ENCODE results near the gene CIB4.

CIB4 gene

DNA sequence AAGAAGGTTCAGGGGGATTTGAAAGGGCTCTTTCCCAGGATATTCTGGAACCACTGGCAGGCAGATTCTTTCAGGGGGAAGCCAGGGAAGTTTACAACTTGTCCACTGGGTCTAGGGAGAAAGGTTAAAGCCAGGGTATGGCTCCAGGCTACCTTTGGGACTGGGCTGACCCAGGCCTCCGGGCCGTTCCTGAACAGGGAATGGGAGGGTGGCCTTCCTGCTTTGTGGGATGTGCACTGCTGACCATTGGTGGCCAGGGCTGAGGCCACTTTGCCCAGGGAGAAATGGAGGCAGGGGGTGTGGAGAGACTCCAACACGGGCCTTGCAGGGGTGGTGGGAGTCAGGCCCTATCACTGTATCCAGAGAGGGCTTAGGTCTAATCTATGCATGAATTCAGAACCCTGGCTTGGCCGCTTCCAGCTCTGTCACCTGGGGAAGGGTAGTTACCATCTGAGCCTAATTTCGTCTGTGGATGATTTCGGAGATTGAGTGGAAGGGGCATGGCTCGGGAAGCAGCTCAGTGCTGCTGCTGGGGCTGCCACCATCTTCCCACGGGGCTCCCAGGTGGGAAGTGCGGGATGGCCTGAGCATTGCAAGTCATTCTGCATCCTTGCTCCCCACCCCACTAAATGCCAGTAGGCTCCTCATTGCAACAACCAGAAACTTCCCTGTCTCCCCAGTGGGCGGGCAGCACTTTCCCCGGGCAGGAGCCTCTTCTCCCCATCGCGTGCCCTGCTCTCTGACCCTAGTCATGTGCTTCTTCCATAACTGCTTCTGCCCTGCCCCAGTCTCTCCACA is 106.1 kb downstream of the CIB4 start:
- no peak overlapping the region for H3K27ac ChIP-seq (ENCODE audit: low read length)
- WGBS (ENCODE audit: insufficient coverage, insufficient read length): no CpG with 5 or more reads among the region's 13 CpGs
- no peaks in the 10 kb centered on the region for H3K27me3 ChIP-seq (ENCODE audit: control insufficient read depth, insufficient read depth, low read length)
- H3K36me3 ChIP-seq (ENCODE audit: control insufficient read depth, insufficient read depth, low read length): no peaks in the 10 kb centered on the region; the same call in 1 of the 2 replicates
- no peak for DNase-seq (ENCODE audit: low read depth, low spot score)
- H3K9me3 ChIP-seq (ENCODE audit: control insufficient read depth, insufficient read depth, low read length): no peaks in the 10 kb centered on the region
- H3K4me3 ChIP-seq (ENCODE audit: low read length): no peak overlapping the region
- H3K4me1 ChIP-seq (ENCODE audit: control insufficient read depth, insufficient read depth, low read length): no peaks in the 10 kb centered on the region; the same call in 1 of the 2 replicates

DNA sequence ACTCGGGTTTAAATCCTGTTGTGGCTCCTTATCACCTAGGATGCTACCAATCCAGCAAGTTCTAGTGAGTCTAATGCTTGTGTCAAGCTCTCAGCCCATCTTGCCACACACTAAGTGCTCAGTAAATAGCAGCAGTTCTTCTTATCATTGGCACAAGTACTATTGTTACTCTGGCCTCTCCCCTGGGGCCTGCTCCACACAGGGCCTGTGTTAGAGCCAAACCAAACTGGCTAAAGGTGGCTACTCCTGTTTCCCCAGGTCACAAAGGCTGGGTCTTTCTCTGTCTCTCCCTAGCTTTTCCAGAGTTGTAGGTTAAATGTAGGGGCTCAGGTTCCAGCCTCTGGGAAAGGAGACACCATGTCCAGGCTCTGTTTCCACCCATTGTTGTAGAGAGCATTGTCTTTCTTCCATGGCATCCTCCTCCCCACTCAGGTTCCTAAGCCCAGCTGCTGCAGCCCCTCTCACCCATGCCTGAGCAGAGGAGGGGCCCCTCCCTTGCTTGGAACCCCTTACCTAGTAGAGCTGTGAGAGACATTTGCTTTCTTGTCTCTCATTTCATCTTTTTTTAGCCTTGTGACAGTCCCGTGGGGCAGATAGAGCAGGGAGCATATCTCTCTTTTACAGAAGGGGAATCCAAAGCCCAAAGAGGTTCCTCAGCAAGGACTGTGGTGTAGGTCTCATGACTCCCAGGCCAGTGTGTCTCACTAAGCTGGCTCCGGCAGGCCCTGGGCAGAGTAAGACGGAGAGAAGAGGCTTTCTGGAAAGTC is 106.9 kb downstream of the CIB4 start:
- no peak for DNase-seq (ENCODE audit: low read depth, low spot score)
- Histone ChIP-seq H3K4me1 (ENCODE audit: control insufficient read depth, insufficient read depth, low read length) (no peaks in the 10 kb centered on the region; the same call in 1 of the 2 replicates), H3K36me3 (ENCODE audit: control insufficient read depth, insufficient read depth, low read length) (no peaks in the 10 kb centered on the region; the same call in 1 of the 2 replicates), H3K9me3 (ENCODE audit: control insufficient read depth, insufficient read depth, low read length) (no peaks in the 10 kb centered on the region), H3K27ac (ENCODE audit: low read length) (no peak overlapping the region), H3K27me3 (ENCODE audit: control insufficient read depth, insufficient read depth, low read length) (no peaks in the 10 kb centered on the region), H3K4me3 (ENCODE audit: low read length) (no peak overlapping the region)
- WGBS (ENCODE audit: insufficient coverage, insufficient read length): no CpG with 5 or more reads among the region's 4 CpGs

GRCh38 chr2:26533661-26534060 is 107.5 kb downstream of the CIB4 start:
- H3K4me3 ChIP-seq (ENCODE audit: low read length): no peak overlapping the region
- H3K27ac ChIP-seq (ENCODE audit: low read length): no peak overlapping the region
- WGBS (ENCODE audit: insufficient coverage, insufficient read length): no CpG with 5 or more reads among the region's 7 CpGs
- no peak for DNase-seq (ENCODE audit: low read depth, low spot score)
- H3K36me3 ChIP-seq (ENCODE audit: control insufficient read depth, insufficient read depth, low read length): no peaks in the 10 kb centered on the region; the same call in 1 of the 2 replicates
- H3K27me3 ChIP-seq (ENCODE audit: control insufficient read depth, insufficient read depth, low read length): no peaks in the 10 kb centered on the region
- H3K9me3 ChIP-seq (ENCODE audit: control insufficient read depth, insufficient read depth, low read length): no peaks in the 10 kb centered on the region
- no peaks in the 10 kb centered on the region; the same call in 1 of the 2 replicates for H3K4me1 ChIP-seq (ENCODE audit: control insufficient read depth, insufficient read depth, low read length)

GRCh38 chr2:26532301-26533250 is 108.6 kb downstream of the CIB4 start:
- no peaks in the 10 kb centered on the region for H3K27me3 ChIP-seq (ENCODE audit: control insufficient read depth, insufficient read depth, low read length)
- WGBS (ENCODE audit: insufficient coverage, insufficient read length): no CpG with 5 or more reads among the region's 12 CpGs

More at GRCh38 chr2:26532301-26533250, 108.6 kb downstream of the CIB4 start:
- Histone ChIP-seq H3K9me3 (ENCODE audit: control insufficient read depth, insufficient read depth, low read length) (no peaks in the 10 kb centered on the region), H3K4me3 (ENCODE audit: low read length) (no peak overlapping the region), H3K36me3 (ENCODE audit: control insufficient read depth, insufficient read depth, low read length) (no peaks in the 10 kb centered on the region), H3K27ac (ENCODE audit: low read length) (no peak overlapping the region), H3K4me1 (ENCODE audit: control insufficient read depth, insufficient read depth, low read length) (no peaks in the 10 kb centered on the region; the same call in 1 of the 2 replicates)
- no peak for DNase-seq (ENCODE audit: low read depth, low spot score)

Data from iPS DF 6.9 (cell line).